ENCODE data around the gene DTX1.
"Not testable (repeated sequence)": the region's sequence is repeated elsewhere in the genome, so short reads cannot be mapped to it uniquely, and the experiment has no call there.

DTX1 gene

DNA sequence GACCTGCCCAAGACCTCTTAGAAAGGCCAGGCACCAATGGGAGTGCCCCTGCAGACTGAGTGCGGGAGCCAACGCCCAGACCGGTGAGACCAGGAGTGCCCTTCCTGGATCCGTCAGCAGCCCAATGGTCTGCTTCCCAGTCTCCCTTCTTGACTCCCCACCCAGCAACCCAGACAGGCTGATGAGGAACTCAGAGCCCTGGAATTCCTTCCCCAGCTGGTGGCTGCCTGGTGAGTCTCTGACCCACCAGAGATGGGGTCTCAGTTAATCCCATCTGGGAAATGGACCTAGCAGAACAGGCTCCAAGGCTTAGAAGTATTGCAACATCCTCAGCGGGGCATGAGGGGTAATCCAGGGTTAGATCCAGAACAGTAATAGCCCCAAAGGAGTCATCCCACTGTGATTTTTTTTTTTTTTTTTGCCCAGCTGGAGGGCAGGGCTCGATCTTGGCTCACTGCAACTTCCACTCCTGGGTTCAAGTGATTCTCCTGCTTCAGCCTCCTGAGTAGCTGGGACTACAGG is 80.5 kb downstream of the DTX1 start:
- DNase-seq (ENCODE audit: low read depth), result no peak

GRCh38 chr12:113137861-113138783 is 81.6 kb downstream of the DTX1 start:
- DNase-seq (ENCODE audit: low read depth), result no peak

DNA sequence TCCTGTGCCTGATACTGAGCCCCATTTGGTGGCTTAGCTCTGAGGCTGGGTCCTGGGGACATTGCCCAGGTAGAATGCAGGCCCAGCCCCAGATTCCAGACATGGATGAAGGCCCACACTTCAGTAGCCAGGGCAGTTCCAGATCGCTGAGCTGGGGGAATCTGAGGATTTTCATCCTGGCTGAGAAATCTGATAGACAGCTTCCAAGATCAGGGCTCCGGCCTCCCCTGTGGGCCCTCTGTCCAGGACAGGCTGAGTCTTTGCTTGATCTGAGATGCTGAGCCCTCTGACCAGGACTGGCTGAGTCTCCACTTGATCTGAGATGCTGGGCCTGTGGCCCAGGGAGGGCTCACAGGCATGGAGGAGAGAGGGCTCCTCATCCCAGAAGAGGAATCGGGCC is 82.3 kb downstream of the DTX1 start:
- no peak for DNase-seq (ENCODE audit: low read depth)

DNA sequence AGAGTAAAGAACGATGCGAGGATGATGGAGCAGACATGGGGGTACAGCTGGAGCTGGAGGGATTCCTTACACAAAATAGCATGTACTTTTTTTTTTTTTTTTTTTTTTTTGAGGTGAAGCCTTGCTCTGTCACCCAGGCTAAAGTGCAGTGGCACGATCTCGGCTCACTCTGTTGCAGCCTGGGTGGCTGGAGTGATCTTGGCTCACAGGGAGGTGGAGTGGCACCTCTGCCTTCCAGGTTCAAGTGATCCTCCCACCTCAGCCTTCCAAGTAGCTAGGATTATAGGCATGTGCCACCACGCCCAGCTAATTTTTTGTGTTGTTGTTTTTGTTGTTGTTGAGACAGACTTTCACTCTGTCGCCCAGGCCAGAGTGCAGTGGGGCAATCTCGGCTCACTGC is 84.2 kb downstream of the DTX1 start:
- DNase-seq (ENCODE audit: low read depth), result no peak

DNA sequence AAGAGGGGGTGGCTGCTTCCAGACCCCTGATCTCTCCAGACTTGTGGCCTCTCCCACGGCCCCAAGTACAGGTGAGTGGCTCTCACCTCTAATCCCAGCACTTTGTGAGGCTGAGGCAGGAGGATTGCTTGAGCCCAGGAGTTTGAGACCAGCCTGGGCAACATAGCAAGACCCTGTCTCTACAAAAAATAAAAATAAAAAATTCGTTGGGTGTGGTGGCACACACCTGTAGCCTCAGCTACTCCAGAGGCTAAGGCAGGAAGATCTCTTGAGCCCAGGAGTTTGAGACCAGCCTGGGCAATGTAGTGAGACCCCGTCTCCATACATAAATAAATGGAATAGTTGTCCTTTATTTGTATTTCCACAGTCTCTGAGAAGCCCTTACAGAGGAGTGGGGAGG is 85.2 kb downstream of the DTX1 start:
- not testable (repeated sequence) for DNase-seq (ENCODE audit: low read depth)

DNA sequence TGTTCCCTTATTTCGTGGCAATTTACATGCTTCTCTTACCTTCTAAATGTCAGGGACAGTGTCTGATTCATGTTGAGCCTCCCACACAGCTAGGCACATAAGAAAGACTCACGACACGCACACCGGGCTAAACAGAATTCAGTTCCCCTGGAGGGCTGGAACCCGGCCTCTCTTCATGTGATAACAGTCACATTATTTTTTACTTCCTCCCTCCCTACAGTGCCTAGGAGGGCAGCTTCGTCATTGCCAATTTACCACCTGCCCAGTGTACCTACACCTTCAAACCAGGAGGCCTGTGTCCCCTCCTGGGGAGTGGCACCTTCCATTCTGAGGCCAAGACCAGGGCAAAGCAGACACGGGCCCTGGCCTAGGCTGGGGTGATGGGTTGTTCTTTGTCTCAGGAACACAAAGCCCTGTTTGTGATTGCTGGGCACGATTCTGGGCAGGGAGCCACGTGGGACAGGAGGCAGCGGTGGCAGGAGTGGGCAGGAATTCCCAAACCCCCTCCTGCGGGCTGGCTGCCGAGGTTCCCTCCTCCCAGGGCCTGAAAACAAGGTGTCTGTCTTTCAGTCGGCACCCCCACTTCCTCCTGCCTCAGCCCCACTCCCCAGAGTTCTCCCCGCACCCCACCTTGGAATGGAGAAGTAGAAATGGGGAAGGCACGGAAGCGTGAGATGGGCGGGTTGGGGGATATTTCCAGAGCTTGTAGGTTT is 85.8 kb downstream of the DTX1 start:
- no peak for DNase-seq (ENCODE audit: low read depth)

DNA sequence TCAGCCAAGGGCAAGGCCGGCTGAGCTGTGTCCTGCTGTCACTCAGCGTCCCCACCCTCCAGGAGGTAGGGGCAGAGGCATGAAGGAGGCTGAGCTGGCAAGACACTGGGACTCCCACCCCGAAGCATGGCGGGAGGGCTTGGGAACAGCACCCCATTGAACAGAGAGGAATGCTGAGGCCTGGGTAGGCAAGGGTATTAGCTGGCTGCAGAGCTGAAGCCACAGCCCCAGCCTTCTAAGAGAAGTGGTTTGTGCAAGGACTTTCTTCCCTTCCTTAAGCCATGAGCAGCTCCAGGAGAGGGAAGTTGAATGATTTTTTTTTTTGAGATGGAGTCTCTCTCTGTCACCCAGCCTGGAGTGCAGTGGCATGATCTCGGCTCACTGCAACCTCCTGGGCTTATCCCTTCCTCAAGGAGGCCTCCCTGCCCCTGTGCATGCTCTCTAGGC is 86.4 kb downstream of the DTX1 start:
- DNase-seq (ENCODE audit: low read depth), result no peak

- DNase-seq (ENCODE audit: low read depth), result no peak
Measured at GRCh38 chr12:113143959-113144358, 87.4 kb downstream of the DTX1 start.

- no peak for DNase-seq (ENCODE audit: low read depth)
Measured at GRCh38 chr12:113144806-113145205, 88.3 kb downstream of the DTX1 start.

DNA sequence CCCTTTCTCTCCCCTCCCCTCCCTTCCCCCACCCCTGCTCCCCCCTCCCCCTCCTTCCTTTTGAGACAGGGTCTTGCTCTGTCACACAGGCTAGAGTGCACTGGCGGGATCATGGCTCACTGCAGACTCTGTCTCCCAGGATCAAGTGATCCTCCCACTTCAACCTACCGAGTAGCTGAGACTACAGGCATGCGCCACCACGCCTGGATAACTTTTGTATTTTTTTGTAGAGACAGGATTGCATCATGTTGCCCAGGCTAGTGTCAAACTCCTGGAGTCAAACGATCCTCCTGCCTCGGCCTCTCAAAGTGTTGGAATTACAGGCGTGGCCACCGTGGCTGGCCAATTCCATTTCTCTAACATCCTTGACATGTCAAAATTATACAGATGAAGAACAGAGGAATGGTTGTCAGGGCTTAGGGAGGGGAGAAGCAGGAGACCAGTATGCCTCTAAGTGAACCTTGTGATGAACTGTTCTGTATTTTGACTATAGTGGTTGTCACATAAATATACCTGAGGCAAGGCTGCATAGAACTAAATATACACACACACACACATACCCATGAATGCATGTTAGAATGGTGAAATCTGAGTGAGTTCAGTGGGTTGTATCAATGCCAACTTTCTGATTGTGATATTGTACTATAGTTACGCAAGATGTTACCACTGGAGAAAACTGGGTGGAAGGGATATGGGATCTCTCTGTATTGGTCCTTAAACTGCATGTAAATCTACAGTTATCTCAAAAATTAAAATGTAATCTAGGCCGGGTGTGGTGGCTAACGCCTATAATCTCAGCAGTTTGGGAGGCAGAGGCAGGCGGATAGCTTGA is 89.4 kb downstream of the DTX1 start:
- no peak for DNase-seq (ENCODE audit: low read depth)

- no peak for DNase-seq (ENCODE audit: low read depth)
Measured at GRCh38 chr12:113146999-113147398, 90.5 kb downstream of the DTX1 start.

Measured in GM04504 (cell line).